ACHN (cell line): ENCODE data around the gene PMEPA1.

Source experiments
- DNase-seq: peaks from one replicate; pipeline ENCODE4 v3.0.0-alpha.2; 2015
- in situ Hi-C: cut with HindIII; loops from 2 replicates; pipeline ENCODE4 v1.10.0; 2017; ENCODE audit warnings: low sequenced_read_pairs, low pct_ligation_motif_present, low pct_unique_long_range_greater_than_20kb

The PMEPA1 gene, protein sequence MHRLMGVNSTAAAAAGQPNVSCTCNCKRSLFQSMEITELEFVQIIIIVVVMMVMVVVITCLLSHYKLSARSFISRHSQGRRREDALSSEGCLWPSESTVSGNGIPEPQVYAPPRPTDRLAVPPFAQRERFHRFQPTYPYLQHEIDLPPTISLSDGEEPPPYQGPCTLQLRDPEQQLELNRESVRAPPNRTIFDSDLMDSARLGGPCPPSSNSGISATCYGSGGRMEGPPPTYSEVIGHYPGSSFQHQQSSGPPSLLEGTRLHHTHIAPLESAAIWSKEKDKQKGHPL

DNA sequence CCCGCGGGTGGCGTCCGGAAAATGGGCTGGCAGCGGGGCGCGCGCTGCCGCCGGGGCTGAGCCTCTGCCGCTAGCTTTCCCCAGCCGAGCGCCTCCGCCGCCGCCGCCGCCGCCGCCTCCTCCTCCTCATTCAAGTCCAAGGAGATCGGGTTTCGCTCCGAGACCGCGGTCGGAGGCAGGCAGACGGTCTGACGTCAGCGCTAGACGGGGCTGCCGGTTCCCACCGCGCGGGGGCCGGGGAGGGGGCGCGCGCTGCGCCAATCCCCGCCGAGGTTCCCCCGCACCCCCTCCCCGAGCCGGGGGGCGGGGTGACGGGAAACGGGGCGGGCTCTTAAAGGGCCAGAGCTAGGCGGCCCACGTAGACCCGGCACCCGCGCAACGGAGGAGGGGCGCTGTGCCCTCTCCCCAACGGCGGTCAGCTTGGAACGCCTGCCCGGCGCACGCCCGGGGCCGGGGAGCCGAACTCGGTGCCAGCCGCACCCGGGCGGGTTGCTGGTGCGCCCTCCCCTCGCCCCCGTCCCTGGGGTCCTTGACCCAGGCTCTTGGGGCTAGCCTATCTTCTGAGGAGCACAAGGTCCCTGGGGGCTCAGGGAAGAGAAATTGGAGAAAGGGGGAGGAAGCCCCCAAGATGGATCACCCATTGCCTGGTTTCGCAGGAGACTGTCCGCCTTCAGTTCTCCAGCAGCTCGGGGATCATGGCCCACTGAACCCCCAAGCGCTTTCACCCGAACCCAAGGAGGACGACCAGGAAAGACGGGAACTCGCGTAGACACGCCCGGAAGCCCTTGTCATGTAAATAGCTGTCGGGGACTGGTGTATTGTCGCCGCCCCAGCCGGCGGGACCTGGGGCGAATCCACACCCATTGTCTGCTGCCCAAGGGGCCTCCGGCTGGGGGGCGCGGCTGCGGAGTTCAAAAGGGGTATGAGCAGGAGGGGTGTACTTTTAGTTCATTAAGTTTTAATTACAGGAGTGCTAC lies at the start of gene PMEPA1:
TSS of gene PMEPA1 (minus strand) at position 193 of the 977 bp plus-strand sequence. CDS start 433 bp downstream, outside the sequence.
- peak; percentile 92 for DNase-seq
- in situ Hi-C loops, result no loop called here

DNA sequence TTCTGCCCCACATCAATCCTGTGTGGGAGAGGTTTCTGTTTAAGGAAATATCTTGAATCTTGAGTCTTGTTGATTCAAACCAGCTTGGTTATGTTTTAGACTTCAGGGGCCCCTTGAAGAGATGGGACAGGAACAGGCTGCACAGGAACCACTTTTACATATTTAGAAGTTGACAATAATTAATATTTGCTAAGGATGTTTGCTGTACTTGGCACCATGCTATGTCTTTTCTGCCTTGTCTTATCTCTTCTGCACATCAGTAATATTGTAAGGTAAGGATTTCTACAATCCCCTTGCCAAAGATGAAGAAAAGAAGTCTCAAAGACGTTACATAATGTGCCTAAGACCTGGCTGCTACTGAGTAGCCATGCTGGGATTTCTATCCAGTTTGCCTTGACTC lies 48.0 kb upstream of the PMEPA1 start:
- DNase-seq, result no peak
- in situ Hi-C loops, result no loop called here

DNA sequence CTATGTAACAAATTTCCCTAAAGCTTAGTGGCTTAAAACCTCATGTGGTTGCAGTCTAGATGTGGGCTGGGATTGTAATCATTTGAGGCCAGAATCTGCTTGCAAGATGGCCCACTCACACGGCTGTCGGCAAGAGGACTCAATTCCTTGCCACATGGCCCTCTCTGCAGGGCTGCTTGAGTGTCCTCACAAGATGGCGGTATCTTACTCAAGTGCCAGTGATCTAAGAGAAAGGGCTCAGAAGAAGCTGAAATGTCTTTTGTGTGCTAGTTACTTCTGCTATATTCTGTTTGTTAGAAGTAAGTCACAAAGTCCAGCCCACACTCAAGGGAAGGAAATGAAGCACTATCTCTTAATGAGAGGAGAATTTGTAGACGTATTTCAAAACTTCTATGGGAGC lies 47.1 kb upstream of the PMEPA1 start:
- in situ Hi-C loops, result no loop called here
- DNase-seq, result no peak

DNA sequence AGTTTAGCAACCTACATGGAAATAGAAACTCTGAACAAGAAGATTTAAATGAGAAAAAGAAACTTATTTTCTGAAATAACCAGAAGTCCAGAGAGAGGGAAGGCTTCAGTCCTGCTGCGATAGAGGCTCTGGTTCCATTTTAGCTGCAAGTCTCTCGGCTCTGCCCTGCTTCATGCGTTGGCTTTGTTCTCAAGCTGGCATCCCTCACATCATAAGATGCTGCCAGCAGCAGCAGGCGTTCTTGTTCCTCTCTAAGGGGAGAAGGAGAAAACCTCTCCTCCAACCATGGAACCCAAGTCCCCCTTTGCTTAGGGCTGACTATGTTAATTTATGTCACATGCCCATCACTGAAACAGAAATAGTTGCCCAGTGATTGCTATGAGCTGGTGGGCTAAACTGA lies 46.4 kb upstream of the PMEPA1 start:
- in situ Hi-C loops, result no loop called here
- no peak for DNase-seq

DNA sequence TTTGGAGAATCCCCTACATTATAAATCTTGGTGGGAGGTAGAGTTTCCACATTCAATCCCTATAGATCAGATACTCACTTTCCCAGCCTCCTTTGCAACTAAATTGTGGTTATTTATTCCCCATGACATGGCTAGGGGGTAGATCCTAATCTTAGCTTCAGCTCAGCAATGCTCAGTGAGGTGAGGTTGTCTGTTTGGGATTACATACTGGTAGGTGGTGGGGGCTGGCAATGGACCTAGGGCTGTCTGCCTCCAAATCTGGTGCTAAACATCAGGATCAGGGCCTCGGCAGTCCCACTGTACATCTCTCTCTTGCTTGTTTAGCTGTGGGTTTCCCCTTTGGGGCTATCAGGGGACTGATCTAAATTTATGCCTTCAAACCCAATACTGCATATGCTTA lies 45.8 kb upstream of the PMEPA1 start:
- DNase-seq, result no peak
- in situ Hi-C loops, result no loop called here

DNA sequence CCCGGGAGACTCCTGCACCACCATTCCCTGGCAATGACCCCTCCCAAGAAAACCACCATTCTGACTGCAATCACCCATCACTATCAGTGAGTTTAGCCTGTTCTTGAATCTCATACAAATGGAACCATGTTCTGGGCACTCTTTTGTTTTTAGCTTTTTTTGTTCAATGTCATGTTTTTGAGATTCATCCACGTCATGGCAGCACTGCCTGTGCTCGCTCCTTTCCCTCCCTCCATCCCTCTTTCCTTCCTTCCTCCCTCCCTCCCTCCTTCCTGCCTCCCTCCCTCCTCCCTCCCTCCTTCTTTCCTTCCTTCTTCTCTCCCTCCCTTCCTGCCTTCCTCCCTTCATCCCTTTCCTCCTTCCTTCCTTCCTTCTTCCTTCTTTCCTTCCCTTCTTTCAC lies 44.4 kb upstream of the PMEPA1 start:
- in situ Hi-C loops, result no loop called here

DNA sequence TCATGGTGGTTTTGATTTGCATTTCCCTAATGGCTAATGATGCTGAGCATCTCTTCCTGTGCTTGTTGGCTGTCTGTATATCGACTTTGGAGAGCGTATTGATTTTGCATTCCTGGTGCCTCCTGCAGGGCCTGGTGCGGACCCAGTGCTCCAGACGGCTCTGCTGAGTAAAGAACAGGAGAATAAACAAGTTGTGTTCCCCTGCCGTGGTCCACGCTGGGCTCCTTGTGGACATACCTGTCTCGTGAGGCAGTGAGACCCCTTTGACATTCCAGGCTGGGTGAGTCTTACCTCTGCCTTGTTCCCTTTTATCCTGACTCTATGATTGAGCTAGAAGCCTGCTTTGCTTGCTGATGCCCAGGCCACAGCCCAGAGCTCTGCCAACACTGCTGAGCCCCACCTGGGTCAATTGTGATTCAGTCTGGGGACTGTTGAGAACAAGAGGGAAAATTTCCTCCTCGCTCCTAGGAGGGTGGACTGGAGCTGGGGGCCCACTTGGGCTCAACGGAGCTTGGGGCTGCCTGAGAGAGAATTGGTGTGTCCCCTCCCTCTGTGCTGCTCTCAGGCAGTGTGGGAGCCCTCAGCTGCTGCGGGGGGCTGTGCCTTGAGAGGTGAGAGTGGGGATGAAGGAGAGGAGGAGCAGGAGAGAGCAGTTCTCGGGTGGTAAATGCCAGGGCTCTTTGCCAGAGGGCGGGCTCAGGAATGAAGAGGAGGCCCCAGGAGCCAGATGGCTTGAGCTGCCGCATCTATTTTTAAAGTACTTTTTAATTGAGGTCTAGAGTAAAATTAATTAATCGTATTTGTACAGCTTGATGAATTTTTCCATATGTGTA lies 43.7 kb upstream of the PMEPA1 start:
- in situ Hi-C loops, result no loop called here
- DNase-seq, result no peak

More for the DNA sequence above, 44.4 kb upstream of the PMEPA1 start:
- no peak for DNase-seq

DNA sequence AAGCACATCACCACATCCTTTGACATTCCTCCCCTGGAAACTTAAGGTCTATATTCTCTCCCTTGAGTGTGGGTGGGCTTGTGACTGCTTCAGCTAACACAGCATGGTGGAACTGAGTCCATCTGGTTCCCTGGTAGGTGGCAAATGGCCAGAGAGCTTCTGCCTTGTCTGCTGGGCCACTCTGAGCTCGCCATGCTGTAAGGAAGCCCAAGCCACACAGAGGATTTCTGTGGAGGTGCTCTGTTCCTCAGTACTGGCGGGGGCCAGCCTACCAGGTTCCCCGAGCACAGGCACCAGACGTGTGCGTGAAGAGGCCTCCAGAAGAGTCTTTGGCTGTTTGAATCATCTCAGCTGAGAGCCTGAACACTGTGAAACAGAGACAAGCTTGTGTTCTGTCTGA lies 41.6 kb upstream of the PMEPA1 start:
- in situ Hi-C loops, result no loop called here
- DNase-seq, result no peak

DNA sequence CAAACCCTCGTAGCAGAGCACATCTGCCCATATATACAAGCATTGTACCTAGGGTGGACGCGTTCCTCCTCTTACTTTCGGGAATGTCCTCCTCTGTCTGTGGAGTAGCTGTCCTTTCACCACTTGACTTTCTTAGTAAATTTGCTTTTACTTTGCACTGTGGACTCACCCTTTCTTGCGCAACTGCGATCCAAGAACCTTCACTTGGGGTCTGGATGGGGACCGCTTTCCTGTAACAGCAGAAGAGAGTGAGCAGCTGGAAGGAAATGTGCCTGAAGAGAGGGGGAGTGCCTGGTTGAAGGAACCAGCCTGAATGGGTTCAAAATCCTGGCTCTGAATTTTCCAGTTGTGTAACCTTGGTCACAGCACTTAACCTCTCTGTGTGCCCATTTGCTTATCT lies 40.1 kb upstream of the PMEPA1 start:
- in situ Hi-C loops, result no loop called here
- no peak for DNase-seq

DNA sequence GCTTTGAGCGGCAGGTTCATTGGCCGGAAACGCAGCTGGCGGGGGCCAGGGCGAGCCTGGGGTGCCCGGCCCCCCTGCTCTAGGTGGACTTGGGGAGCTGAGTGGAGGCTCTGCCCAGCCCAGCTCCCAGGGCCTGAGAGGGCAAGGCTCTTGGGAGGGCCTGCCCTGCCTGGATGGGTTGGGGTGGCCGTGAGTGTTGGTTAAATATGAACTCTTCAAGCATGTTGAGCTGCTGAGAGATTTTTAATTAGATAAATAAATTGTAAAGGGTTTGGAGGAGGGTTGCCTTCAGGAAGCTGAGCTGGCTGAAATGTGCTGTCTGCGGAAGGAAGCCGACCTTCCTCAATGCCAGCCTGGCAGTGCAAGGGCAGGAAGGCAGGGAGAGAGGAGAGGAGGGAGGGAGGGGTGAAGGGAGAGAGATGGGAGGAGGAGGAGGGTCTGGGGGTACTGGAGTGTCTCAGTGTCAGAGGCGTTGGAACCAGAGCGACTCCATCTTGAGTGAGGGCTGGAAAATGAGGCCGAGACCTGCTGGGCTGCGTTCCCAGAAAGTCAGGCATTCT lies 39.4 kb upstream of the PMEPA1 start:
- no peak for DNase-seq
- in situ Hi-C loops, result no loop called here

DNA sequence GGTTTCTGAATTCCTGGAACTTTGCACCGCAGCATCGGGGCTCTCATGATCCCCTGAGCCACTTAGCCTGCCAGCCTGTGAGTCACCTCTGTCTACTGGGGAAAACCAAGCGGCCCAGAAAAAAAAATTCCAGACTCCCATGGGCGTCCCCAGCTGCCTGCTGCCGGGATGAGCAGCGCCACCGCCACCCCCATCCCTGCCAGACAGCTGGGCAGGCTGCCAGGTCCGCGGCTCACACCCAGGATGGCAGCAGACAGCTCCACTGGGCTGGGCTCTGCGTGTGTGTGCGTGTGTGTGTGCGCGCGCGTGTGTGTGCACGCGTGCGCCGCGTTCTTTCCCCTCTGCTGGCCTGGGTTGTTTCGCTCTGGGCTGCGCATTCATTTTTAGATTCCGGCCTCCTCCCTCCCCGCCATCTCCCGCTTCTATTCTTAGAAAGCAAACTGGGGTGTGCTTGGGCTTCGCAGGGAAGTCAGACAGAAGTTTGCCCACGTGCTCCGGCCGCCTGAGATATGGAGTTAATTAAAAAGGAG lies 38.9 kb upstream of the PMEPA1 start:
- in situ Hi-C loops, result no loop called here
- DNase-seq, result peak; percentile 90

DNA sequence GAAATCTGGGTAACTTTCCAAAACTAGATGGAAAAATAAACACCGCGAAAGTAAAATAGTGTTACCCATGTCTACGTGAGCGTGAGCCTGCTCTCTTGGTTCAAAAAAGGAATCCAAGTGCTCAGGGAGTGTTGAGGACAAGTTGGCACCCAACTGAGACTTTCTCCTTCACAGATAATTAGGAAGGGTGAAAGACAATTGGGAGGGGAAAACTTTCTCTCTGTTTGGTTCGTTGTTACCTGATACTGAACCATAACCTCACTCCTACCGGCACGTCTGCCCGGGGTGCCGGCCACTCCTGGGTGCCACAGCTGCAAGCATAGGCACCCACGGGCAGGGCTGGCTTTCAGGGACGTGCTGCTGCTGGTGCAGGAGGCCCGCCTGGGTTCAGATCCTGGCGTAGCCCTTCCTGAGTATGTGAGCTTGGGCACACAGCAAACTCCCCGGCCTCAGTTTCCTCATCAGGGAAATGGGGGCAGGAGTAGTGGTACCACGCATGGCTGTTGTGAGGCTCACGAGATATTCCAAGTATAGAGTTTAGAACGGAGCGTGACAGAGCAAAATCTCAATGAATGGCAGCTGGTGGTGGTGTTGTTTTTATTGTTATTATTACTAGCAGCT lies 38.2 kb upstream of the PMEPA1 start:
- in situ Hi-C loops, result no loop called here
- DNase-seq, result no peak

DNA sequence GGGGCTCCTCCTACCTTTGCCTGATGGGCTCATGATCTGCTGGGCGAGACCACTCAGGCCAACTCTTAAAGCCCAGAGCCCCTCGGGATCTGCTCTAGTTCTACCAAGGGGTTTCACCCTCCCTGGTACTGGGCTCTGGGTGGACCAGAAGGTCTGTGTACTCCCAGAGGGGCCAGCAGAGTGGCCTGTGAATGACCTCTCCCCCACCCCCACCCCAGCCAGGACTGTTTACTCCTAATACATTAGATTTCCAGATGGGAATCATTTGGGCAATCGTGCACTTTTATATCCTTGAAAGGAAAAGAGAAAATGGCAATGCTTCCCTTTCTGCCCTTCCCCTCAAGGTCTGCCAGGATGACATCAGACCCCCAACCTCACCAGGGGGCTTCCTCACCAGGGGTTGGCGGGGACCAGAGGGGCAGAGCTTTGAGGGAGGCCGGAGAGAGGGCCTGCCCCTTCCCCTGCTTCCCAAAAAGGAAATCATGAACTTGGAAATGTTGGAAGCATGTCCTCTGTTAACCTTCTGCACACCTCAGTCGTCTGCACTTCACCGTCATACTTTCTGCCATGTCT lies 37.1 kb upstream of the PMEPA1 start:
- no peak for DNase-seq

DNA sequence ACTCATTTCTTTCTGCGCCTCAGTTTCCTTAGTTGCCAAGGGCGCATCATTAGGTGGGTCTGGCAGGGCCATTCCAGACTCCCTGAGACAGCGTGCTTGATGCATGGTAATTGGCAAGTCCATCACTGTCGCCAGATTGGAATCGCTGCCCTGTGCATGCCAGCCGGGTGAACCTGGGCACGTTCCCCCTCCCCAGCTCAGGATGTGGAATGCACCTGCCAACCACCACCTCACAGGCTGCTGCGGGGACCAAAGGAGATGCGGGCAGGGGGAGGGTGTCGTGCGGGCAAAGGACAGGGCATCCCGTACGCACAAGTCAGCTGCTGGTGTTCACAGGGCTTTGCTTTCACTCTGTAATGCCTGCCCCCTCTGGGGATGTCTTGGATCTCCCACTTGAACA lies 36.4 kb upstream of the PMEPA1 start:
- in situ Hi-C loops, result no loop called here
- no peak for DNase-seq

More for the DNA sequence above, 37.1 kb upstream of the PMEPA1 start:
- in situ Hi-C loops, result no loop called here

DNA sequence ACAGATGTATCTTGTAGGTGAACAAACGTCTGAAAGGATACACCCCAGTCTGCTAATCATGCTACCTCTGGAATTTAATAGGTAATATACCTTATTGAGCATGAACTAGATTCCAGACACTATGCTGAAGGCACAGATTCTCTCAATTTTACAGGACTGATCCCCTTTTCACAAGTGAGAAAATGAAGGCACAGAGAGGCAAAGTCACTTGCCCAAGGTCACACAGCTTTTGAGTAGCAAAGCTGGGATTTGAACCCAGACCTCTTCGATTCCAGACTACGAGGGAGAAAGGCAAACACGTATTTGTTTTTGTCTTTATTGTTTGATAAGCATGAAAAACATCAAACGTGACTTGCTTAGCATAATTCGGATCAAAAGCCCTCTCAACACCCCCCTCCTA lies 34.4 kb upstream of the PMEPA1 start:
- in situ Hi-C loops, result no loop called here

DNA sequence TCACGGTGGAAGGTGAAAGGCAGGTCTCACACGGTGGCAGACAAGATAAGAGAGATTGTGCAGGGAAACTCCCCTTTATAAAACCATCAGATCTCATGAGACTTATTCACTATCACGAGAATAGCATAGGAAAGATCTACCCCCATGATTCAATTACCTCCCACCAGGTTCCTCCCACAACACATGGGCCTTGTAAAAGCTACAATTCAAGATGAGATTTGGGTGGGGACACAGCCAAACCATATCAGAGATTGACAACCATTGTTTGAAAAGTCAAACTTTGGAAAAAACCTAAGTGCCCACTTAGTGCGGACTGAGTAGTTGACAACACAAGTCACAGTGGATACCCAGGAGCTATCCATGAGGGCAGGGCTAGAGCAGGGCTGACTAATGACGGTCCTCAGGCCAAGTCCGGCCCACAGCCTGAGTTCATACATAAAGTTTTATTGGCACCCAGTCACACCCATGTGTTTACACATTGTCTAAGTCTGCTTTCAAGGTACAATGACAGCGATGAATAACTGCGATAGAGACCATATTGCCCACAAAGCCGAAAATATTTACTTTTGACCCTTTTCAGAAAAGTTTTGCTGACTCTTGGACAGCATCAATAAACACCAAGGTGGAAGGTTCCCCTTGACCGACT lies 33.8 kb upstream of the PMEPA1 start:
- DNase-seq, result no peak
- in situ Hi-C loops, result no loop called here

More for the DNA sequence above, 34.4 kb upstream of the PMEPA1 start:
- DNase-seq, result no peak

DNA sequence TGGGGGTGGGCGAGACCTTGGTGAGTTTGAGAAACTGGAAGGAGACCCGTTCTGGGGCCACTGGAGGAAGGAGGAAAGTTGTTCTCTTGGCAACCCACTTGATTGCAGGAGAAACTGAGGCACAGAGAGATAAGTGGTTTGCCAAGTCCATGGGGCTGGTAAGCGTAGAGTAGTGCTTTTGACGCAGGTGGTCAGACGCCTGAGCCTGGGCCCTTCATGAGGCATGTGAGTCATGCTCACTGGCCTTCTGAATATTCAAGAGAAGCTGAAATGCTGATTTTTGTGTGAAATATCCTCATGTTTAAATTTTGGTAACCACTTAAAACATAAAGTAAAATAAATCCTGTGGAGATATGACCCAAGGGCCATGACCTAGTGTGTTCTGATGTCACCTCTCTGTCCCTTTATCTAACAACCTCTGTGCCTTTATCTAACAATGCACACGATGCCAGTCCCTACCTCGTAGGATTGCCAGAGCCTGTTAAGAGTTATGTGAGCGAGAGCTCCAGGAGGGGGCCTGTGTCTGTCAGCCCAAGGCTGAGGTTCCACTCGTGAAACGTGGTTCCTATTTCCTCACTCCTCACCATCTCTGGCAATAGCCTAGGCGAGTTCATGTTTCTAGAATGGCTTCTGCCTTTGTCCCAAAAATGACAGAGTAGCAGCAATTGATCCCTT lies 32.8 kb upstream of the PMEPA1 start:
- in situ Hi-C loops, result no loop called here
- DNase-seq, result no peak
